Right lobe of liver (tissue), 4 donors: ENCODE data around the gene HHAT.

Experiments
- POLR2A ChIP-seq: fragments of 450-650 bp; IDR thresholded peaks from one replicate; pipeline ENCODE4 v1.6.1; 2017; ENCODE audit warnings: antibody characterized with exemption, mild to moderate bottlenecking
- TF ChIP-seq, protein P1 (sequence below), 4 donors: fragments of 200-600 bp in 3 of 4; fragments of 450-650 bp in 1 of 4; IDR thresholded peaks; one replicate each; pipeline versions ENCODE4 v1.5.1 to v1.8.0; 2016 to 2022; ENCODE audit warnings: antibody characterized with exemption in 4 of 4, mild to moderate bottlenecking in 2 of 4
- donor health status: DM: no; HTN: no; CAD: no.
- donor health status: DM: no; HTN: no; CAD: no.
- donor health status: DM: no; HTN: yes; CAD: no.

DNA sequence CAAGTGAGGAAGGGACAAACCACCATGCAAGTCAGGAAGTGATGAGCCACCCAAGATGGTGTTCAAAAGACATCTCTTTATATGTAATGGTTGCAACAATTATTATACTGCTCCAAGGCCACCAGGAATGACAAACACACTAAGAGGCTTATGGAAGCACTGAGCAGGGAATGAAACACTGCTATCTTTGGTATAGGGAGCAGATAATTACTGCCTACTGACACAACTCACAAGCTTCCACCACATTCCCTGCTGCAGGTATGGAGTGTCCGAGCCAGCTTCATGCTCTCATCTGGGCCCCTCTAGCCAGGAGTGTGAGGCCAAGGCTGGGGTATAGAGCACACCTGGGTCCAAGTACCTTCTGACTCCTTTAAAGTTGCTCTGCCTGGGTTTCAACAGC is 371.4 kb downstream of the HHAT start:
- TF ChIP-seq, protein P1, sequence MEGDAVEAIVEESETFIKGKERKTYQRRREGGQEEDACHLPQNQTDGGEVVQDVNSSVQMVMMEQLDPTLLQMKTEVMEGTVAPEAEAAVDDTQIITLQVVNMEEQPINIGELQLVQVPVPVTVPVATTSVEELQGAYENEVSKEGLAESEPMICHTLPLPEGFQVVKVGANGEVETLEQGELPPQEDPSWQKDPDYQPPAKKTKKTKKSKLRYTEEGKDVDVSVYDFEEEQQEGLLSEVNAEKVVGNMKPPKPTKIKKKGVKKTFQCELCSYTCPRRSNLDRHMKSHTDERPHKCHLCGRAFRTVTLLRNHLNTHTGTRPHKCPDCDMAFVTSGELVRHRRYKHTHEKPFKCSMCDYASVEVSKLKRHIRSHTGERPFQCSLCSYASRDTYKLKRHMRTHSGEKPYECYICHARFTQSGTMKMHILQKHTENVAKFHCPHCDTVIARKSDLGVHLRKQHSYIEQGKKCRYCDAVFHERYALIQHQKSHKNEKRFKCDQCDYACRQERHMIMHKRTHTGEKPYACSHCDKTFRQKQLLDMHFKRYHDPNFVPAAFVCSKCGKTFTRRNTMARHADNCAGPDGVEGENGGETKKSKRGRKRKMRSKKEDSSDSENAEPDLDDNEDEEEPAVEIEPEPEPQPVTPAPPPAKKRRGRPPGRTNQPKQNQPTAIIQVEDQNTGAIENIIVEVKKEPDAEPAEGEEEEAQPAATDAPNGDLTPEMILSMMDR (IDR thresholded peaks at IDR 0.05) = no peak
- no peak for TF ChIP-seq POLR2A
